Endothelial cell (in vitro differentiated cells): ENCODE data around the gene CUBN. TPM values are rescaled to one million over a fixed set of nuclear protein-coding genes. Genes with fewer than 3 reads are reported as not detected.

Experiments used
- DNase-seq: peaks from one replicate; pipeline ENCODE4 v3.0.0; 2021; ENCODE audit warnings: low spot score
- H3K27ac Mint-ChIP-seq: one replicate; pipeline ENCODE4 v1.8.0; 2021; ENCODE audit warnings: mixed read lengths, inconsistent platforms; ENCODE audit not compliant: unreplicated experiment
- H3K27me3 Mint-ChIP-seq: one replicate; pipeline ENCODE4 v1.8.0; 2021; ENCODE audit warnings: mild to moderate bottlenecking, moderate library complexity, mixed read lengths, inconsistent platforms; ENCODE audit not compliant: unreplicated experiment
- H3K36me3 Mint-ChIP-seq: one replicate; pipeline ENCODE4 v1.8.0; 2021; ENCODE audit warnings: mild to moderate bottlenecking, low read depth, mixed read lengths, inconsistent platforms; ENCODE audit not compliant: unreplicated experiment
- H3K4me1 Mint-ChIP-seq: one replicate; pipeline ENCODE4 v1.8.0; 2021; ENCODE audit warnings: mild to moderate bottlenecking, mixed read lengths, inconsistent platforms; ENCODE audit not compliant: unreplicated experiment
- H3K4me3 Mint-ChIP-seq: one replicate; pipeline ENCODE4 v1.8.0; 2021; ENCODE audit warnings: mild to moderate bottlenecking, mixed read lengths, inconsistent platforms; ENCODE audit not compliant: unreplicated experiment
- H3K9me3 Mint-ChIP-seq: one replicate; pipeline ENCODE4 v1.8.0; 2021; ENCODE audit warnings: mixed read lengths, inconsistent platforms; ENCODE audit not compliant: unreplicated experiment
- total RNA-seq: library from RNA; stranded (reverse); fragmentation: NEBNext Ultra II Directional; extraction: Animal tissue kit (Norgen Biotek cat#: 25700); gene quantifications from one replicate; pipeline ENCODE4 v1.2.1, GENCODE V29; 2021; ENCODE audit not compliant: unreplicated experiment
- TF ChIP-seq, protein P1 (sequence below): fragments of 200-600 bp; sonication (generic); IDR thresholded peaks from one replicate; pipeline ENCODE4 v1.5.0; 2021; ENCODE audit warnings: antibody characterized with exemption; ENCODE audit not compliant: unreplicated experiment

The CUBN gene
- total RNA-seq, 1 donor from 2014 or later = 8.8 TPM

DNA sequence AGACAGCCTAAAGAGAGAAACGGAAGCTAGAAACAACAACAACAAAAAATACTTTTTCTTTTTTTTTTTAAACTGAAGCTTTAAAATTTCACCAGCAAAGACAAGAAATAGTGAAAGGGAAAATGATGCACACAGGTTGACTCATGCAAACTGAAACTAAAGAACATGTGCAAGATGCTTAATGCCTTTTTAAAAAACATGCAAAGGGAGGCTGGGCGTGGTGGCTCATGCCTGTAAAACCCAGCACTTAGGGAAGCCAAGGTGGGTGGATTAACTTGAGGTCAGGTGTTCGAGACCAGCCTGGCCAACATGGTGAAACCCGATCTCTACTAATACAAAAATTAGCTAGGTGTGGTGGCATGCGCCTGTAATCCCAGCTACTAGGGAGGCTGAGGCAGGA, 15.1 kb upstream of the CUBN start:
- Mint-ChIP-seq H3K4me1 (peaks cover 4% of the 10 kb centered on the region), H3K4me3 (no peak overlapping the region), H3K9me3 (no peaks in the 10 kb centered on the region), H3K36me3 (no peaks in the 10 kb centered on the region), H3K27ac (no peak overlapping the region), H3K27me3 (no peaks in the 10 kb centered on the region)
- no peak for DNase-seq
- TF ChIP-seq, protein P1, sequence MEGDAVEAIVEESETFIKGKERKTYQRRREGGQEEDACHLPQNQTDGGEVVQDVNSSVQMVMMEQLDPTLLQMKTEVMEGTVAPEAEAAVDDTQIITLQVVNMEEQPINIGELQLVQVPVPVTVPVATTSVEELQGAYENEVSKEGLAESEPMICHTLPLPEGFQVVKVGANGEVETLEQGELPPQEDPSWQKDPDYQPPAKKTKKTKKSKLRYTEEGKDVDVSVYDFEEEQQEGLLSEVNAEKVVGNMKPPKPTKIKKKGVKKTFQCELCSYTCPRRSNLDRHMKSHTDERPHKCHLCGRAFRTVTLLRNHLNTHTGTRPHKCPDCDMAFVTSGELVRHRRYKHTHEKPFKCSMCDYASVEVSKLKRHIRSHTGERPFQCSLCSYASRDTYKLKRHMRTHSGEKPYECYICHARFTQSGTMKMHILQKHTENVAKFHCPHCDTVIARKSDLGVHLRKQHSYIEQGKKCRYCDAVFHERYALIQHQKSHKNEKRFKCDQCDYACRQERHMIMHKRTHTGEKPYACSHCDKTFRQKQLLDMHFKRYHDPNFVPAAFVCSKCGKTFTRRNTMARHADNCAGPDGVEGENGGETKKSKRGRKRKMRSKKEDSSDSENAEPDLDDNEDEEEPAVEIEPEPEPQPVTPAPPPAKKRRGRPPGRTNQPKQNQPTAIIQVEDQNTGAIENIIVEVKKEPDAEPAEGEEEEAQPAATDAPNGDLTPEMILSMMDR = no peak

DNA sequence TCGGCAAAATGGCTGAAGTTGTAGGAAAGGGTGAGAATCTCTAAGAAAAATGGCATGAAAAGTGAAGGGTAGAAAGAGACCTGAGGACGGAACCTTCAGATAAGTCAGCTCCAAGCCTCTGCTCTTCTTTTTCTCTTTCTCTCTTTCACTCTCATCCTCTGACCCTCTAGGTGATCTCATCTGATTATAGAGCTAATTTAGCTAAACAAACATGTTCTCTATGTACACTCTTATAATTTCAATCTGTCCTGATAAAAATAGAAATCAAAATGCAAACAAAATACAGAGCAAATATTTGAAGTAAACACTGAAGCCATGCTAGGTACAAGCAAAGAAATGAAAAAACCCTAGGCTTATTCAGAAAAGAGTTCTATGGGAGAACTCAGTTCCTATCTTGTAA, 14.4 kb upstream of the CUBN start:
- H3K27me3 Mint-ChIP-seq = no peaks in the 10 kb centered on the region
- H3K36me3 Mint-ChIP-seq = no peaks in the 10 kb centered on the region
- no peaks in the 10 kb centered on the region for H3K9me3 Mint-ChIP-seq
- TF ChIP-seq, protein P1 = no peak
- peaks cover 4% of the 10 kb centered on the region for H3K4me1 Mint-ChIP-seq
- H3K4me3 Mint-ChIP-seq = no peak overlapping the region
- no peak overlapping the region for H3K27ac Mint-ChIP-seq
- no peak for DNase-seq

DNA sequence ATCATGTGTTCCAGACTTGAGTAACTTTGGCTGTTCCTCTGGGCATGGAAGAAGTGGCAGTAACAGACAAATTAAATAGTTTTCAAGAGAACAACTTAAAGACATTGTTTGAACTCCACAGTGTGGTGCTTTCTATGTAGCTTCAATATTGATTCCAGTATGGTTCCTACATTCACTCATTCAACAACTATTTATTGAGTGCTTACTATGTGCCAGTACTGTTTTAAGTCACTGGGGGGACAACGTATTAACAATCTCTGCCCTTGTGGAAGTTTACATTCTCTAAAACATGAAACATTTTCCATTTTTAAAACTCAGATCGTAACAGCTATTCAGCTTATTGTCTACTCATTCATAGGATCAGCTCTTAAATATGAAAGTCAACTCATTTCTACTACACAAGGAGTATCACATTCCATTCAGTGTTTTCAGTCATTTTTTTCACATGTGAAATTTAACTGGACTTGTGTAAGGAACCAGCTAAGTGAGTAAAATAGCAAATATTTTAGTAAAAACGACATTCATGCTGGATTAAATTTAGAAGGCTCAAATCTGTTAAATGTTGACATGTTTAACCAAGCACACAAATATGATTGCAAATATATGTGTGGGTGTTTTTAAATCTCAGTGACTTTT, 13.6 kb upstream of the CUBN start:
- H3K9me3 Mint-ChIP-seq = no peaks in the 10 kb centered on the region
- no peaks in the 10 kb centered on the region for H3K27me3 Mint-ChIP-seq
- H3K36me3 Mint-ChIP-seq = no peaks in the 10 kb centered on the region
- no peak overlapping the region for H3K4me3 Mint-ChIP-seq
- DNase-seq = no peak
- peaks cover 2% of the 10 kb centered on the region for H3K4me1 Mint-ChIP-seq
- H3K27ac Mint-ChIP-seq = no peak overlapping the region
- TF ChIP-seq, protein P1 = no peak

DNA sequence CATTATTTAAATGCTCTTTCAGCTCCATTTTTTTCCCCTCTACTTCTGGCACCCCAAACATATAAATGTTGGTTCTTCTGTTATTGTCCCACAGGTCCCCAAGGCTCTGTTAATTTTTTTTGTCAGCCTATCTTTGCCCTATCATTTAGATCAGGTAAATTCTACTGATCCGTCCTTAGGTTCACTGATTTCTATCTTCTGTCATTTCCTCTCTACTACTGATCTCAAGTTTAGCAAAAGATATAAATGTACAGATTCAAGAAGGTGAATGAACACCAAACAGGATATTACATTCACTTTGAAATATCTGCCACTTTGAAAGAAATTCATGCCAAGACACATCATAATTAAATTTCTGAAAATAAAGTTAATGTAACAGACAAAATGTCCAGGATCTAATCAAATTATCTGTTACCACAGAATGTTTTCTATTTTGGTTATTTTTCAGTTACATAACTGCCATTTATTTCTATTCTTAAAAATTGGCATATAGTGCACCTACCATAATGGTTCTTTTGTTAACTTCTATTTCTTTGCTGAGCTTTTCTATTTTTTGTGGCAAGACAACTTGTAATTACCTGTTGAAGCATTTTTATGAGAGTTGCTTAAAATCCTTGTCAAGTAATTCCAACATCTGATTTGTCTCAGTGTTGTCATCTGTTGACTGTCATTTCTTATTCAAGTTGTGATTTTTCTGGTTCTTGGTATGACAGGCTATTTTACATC, 12.1 kb upstream of the CUBN start:
- H3K27me3 Mint-ChIP-seq = no peaks in the 10 kb centered on the region
- no peak for DNase-seq
- H3K27ac Mint-ChIP-seq = no peak overlapping the region
- H3K36me3 Mint-ChIP-seq = no peaks in the 10 kb centered on the region
- no peaks in the 10 kb centered on the region for H3K9me3 Mint-ChIP-seq
- TF ChIP-seq, protein P1 = no peak
- H3K4me1 Mint-ChIP-seq = no peaks in the 10 kb centered on the region
- H3K4me3 Mint-ChIP-seq = no peak overlapping the region

DNA sequence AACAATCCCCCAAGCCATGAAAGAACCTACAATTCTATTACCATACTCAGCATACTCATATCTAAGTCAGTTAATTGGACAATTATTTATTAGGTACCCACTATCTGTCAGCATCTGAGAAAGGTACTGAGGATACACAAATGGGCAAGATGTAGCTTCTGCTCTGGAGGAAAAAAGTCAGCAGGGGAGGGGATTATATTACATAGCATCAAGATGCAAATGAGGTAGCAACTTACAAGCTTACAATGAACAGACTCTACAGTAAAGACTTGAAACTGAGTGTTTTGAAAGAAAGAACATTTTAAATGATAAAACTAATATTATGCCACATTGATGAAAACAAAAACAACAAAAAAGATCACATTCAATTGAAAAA, 10.8 kb upstream of the CUBN start:
- no peak overlapping the region for H3K27ac Mint-ChIP-seq
- no peaks in the 10 kb centered on the region for H3K27me3 Mint-ChIP-seq
- no peaks in the 10 kb centered on the region for H3K9me3 Mint-ChIP-seq
- TF ChIP-seq, protein P1 = no peak
- no peak for DNase-seq
- H3K4me1 Mint-ChIP-seq = no peaks in the 10 kb centered on the region
- H3K4me3 Mint-ChIP-seq = no peak overlapping the region
- H3K36me3 Mint-ChIP-seq = no peaks in the 10 kb centered on the region
